GM18517 (cell line): ENCODE measurements around the gene HSD11B1.
"Not testable (repeated sequence)": the region's sequence is repeated elsewhere in the genome, so short reads cannot be mapped to it uniquely, and the experiment has no call there.

Source experiments
- ATAC-seq: cut with Tn5 transposase; IDR thresholded peaks from one replicate; pipeline ENCODE4 v1.9.1; 2021; ENCODE audit warnings: mild to moderate bottlenecking, moderate library complexity; ENCODE audit not compliant: unreplicated experiment

HSD11B1 gene

DNA sequence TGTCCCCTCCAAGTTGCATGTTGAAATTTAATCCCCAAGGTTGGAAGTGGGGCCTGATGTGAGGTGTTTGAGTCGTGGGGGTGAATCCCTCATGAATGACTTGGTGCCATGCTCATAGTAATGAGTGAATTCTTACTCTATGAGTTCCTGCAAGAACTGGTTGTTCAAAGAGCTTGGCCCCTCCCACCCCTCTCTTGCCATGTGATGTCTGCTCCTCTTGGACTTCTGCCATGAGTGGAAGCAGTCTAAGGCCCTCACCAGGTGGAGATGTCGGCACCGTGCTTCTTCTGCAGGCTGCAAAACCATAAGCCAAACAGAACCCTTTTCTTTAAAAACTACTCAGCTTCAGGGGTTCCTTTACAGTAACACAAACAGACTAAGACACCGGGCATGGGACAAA is 15.2 kb upstream of the HSD11B1 start:
- ATAC-seq, result no peak

DNA sequence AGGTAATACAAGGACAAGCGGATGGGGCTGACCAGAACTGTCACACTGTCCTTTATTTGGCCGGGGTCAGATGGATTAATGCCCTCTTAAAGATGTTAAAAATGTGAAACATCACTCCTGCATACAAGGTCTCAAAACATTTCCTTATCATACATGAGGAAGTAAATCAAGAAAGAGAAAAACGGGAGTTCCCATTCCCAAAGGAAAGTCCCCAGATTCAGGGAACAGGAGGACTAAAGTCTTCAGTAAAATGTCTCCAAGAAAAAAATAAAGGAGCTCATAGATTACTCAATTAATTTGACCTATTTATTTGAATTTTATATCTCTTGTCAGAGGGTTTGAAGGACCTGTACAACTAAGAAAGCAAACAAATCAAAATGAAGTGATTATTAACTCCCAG is 13.4 kb upstream of the HSD11B1 start:
- no peak for ATAC-seq

DNA sequence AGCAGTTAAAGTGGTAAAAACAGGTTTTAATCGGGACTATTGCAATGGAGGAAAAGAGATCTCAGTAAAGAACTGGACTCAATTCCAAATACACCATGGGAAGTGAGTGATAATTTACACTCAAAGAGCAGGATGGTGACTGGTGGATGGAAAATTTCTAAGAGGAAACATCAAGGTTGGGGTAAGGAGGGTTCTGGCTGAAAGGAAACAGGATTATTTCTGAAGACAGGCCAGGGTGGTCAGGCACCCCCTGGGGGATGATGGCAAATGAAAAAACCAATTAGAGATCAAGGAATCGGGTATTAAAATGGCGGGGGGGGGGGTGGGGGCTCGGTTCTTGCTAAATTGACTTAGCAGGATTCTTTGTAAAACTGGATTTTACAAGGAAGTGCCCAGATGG is 12.3 kb upstream of the HSD11B1 start:
- ATAC-seq, result no peak

DNA sequence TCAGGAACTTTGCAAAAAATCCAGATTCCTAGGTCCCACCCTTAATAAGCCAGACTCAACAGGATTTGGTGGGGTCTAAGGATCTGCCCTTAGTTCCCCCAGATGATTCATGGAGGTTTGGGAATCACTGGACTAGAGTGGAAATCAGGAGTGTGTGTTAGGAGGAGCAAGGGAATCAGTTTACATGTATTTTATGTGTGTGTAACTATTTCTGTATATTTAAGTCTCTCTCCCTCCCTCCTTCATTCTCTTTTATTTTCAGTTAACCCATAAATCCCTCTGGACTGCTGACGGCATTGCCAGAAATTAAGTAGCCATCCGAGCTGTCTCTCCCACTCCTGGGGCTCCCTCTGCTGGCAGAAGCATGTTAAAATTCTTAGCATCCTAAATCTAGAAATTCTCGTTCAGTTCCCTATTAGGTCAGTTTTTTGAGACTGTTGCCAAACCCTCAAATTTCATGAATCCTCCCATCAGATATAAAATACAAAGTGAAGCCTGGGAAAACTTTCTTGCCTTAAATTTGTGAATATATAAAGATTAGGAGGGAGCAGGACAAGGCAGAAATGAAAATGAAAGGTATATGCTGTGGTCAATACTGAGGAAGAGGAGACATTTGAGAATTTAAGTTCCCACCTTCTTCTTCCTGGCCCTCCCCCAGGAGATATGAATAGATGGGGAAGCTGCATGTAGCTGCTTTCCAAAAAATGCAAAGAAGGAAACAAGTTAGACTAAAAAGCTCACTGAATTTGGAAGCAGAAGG is 11.7 kb upstream of the HSD11B1 start:
- peak; percentile 72 for ATAC-seq

DNA sequence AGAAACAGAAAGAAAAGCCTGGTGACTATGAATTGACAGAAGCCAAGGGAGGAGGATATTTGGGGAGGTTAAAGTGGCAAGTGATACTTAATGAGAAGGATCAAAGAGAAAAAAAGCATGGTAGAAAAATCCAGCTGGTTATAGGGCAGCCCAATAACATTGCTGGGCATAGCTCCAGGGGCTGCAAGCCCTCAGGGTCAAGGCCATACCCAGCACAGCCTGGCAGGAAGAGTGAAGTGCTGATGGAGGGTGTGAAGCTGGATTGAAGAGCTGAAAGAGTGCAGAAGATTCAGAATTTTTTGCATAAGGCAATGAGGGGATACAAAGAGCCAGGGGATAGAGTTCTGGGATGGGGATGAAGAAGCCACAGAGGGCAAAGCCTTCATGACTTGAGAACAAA is 8.0 kb upstream of the HSD11B1 start:
- ATAC-seq, result no peak

DNA sequence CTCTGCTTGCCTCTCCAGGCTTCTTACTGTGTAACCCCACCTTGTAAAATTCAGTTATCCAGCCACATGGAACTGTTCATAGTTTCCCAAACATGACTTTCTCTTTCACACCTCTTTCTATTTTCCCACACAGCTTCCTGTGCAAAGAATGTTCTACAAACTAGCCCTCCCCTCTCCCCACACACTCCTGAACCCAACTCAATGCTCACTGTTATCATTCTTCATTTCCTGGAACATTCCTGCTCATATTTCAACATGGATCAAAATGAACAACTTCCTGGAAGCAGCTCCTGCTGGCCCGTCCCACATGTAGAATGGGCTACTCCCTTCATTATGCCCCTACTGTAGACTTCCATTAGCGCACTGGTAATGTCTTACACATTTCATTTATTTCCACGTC is 7.5 kb upstream of the HSD11B1 start:
- ATAC-seq, result no peak

DNA sequence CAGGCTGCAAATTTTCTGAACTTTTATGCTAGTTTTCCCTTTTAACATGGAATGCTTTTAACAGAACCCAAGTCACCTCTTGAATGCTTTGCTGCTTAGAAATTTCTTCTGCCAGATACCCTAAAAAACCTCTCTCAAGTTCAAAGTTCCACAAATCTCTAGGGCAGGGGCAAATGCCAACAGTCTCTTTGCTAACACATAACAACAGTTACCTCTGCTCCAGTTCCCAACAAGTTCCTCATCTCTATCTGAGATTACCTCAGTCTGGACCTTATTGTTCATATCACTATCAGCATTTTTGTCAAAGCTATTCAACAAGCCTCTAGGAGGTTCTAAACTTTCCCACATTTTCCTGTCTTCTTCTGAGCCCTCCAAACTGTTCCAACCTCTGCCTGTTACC is 4.0 kb upstream of the HSD11B1 start:
- ATAC-seq, result not testable (repeated sequence)

DNA sequence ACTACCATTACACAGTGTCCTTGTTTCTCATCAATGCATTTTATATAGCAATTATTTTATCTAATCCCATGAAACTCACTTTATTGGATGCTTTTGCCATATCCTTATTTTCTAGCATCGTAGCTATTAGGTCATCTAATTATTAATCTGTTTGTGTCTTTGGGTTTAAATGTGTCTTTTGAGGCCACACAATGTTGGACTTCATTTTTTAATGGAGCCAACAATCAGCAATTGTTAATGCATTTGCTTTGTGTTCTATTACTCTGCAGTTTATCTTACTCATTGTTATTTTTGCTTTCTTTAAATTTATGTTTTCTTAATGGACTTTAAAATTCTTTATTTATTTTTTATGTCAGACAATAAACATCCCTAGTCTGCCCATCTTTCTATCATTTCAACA is 1.8 kb upstream of the HSD11B1 start:
- no peak for ATAC-seq

DNA sequence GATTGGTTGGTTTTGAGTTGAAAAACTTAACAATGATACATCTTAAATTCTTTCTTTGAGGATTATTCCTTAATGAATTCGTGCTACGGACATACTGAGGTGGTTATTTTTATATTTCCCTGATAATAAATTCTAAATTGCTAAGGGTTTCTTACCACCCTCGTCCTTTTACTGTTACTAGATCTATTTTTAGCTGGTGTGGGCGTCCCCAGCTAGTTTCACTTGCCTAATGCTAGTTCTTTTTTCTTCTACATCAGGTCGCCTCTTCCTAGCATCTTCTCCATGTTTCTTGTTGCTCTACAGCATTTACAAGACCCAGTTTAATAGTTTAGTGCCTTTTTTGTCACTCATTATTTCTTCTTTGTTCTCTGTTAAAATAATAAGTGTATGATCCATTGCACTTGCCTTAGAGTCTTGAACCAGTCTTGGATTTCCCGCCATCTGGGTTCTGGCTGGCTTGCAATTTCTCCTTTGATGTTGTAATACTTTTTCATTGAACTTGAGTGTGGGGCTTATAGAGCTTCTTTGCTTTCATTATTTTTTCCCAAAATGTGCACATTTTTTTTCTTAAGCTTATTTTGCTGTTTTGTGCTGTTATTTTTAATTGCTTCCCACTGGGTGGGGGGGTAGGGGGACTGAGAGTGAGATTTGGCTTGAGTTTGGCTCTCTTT is 677 bp upstream of the HSD11B1 start:
- ATAC-seq, result no peak

DNA sequence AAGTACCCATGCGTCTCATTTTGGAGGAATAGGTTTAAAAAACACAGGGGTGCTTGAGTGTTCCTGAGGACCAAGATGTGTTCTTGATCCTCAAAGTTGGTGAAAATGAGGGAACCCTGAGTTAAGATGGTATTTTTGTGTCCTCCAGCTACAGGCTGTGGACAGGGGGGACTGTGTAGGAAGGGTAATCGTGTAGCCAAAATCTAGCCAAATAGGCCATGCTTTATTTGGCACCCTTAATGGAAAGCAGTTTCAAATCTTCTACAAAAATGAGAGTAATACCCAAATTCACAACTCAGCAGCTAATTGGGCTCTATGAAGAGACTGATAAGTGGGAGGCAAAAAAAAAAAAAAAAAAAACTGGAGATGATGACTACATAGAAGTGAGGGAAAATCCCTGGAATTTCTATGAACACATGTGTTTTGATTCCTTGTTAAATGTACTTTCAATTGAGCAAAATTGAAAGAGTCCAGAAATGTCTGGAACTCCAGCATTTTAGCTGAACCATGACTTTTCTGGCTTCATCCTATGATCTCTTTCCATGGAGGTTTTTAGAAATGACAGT is 470 bp downstream of the HSD11B1 start:
- ATAC-seq, result no peak

DNA sequence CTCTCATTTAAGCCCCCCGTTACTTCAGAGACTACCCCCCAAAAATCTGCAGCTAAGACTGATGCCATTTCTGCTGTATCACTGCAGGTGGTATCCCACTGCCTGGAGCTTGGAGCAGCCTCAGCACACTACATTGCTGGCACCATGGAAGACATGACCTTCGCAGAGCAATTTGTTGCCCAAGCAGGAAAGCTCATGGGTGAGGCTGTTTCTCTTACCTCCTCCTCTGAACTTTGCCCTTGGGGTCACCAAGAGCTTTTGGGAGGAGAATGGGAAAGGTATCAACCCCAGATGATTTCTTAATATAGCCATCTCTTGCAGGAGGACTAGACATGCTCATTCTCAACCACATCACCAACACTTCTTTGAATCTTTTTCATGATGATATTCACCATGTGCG is 2.0 kb downstream of the HSD11B1 start:
- ATAC-seq, result no peak

DNA sequence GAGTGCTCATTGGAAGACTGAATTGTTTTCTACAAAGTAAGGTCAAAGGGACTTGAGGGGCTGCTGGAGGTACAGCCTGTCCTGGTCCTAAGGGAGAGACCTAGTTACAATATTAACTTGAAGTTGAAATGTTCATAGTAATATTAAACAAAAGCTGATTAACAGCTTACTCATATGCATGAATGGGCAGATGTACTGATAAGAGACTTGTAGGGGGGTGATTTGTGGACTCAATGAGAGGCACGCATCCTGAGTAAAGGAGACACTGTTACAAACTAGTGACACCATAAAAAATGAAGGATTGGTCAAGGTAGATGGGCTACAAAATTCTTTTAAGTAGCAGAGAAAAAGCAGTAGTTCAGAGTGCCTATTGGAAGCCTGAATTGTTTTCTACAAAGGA is 2.7 kb downstream of the HSD11B1 start:
- no peak for ATAC-seq

DNA sequence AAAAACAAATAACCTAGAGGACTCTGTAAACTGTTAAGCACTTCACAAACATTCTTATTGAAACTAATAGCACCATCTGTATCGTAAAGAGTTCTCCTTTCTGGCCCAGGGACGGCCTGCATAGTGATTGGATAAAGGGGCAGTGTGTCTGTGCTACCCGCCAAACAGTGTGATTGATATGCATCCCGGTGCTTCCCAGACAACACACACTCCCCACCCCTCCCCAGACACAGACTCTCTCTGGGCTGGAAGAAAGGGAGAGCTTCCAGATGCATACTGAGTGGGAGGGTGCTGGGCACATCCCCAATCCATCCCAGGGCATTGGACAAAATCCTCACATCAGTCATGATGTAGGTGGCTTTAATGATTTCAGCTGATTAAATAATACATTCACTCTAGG is 3.7 kb downstream of the HSD11B1 start:
- ATAC-seq, result no peak

DNA sequence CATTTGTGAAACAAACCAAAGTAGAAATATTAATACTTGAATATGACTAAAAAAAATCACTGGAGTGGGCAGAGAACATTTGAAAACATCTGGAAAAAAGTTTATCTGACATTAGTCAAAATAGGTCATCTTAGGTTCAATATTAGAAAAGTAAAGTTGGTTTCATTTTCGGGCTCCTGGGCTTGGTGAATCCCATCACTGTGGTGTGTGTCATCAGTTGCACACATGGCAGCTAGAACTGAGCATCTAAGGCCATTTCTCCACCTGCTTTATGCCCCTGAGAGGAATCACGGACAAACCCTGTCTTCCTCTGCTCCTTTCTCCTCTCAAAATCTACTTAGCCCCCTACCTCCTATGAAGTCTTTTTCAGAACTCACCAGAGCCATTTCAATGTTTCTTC is 5.4 kb downstream of the HSD11B1 start:
- no peak for ATAC-seq

DNA sequence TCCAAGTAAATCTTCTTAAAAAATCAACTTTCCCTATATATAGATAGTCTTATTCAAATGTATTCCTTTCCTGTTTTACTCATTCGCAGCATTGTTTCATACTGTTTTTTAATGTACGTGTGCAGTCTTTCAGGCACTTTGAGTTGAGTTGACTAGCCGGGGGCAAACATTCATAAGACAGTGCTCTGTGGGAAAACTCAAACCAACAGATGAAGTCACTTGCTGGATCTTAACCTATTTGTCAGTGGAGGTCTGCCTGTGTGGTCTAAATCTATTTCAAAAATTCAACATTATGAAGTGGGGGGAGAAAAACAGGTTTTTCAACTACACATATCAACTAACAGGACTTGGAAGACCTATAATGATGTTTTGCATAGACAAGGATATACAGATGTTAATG is 6.2 kb downstream of the HSD11B1 start:
- no peak for ATAC-seq

DNA sequence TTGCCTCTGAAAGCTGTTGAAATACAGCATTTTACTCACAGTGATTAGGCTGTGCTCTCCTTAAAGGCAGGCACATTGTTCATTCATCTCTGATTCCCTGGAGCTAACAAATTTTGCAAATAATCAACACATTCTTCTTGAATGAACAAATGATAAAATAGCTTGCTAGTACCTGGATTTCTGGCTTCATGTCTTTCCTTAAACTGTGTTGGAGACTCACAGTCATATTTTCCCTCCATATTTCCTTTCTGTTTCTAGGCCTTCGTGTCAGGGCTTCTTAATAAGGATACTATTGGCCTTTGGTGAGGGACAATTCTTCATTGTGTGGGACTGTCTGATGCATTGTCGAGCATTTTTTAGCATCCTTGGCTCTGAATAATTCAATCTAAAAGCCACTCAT is 9.7 kb downstream of the HSD11B1 start:
- no peak for ATAC-seq

DNA sequence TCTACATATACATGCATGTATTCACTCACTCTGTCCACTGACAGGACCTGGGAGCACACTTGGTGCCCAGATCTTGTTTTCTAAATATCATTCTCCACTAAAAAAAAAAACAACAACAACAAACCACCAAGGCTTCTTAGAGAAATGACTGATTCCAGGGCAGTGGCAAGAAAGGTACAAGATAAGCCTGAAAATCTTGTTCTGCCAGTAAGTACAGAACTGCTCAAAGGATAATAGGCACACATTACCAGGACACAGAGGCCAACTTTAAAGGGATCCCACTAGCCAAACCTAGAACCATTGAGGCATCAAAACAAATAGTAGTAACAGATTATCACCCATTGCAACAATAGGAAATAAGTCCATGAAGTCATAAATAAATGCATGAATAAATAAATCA is 10.7 kb downstream of the HSD11B1 start:
- ATAC-seq, result no peak

DNA sequence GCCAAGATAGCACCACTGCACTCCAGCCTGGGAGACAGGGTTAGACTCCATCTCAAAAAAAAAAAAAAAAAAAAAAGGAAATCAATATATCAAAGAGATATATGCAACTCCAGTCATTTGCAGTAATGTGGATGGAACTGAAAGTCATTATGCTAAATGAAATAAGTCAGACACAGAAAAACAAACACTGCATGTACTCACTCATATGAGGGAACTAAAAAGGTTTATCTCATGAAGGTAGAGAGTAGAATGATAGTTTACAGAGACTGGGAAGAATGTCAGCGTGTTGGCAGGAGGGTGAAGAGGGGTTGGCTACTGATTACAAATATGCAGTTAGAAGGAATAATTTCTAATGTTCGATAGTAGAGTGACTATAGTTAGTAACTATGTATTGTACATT is 13.2 kb downstream of the HSD11B1 start:
- no peak for ATAC-seq

DNA sequence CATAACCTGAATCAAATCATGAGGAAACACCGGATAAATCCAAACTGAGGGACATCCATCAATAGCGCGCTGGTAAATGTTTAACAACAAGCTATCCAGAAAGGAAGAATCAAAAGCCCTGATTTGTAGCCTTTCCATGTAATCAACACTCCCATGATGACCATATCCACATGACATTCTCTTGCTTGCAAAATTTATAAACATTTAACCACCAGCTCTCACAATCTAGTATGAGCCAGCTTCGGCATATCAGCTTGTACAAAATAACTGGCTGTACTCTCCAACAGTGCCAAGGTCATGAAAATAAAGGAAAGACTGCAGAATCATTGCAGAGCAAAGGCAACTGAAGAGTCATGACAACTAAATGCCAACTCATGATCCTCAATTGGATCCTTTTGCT is 15.7 kb downstream of the HSD11B1 start:
- no peak for ATAC-seq

DNA sequence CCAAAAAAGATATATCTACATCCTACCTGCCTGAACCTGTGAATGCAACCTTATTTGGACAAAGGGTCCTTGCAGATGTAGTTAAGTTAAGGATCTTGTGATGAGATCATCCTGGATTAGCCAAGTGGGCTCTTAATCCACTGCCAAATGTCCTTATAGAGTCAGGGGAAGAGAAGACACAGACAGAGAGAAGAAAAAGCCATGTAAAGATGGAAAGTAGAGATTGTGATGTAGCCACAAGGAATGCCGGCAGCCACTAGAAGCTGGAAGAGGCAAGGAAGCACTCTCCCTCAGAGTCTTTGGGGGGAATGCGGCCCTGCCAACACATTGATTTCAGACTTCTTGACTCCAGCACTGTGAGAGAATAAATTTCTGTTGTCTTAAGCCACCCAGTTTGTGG is 16.2 kb downstream of the HSD11B1 start:
- ATAC-seq, result no peak

DNA sequence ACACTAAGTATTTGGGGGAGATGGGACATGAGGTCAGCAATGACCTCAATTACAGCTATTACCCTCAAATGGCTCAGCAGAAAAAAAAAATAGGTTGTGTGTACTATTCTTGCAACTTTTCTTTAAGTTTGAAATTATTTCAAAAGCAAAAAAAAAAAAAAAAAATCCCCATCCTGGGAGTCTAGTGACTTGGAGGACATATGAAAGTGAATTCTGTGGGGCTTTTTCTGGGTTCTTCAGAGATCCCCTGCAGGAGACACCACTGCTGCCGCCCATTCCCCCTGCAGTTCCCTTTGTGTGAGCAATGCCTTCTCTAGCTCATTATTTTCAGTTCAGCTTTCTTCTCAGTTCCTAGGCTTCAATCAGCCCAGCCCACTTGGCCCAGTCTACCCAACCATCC is 16.7 kb downstream of the HSD11B1 start:
- ATAC-seq, result no peak

DNA sequence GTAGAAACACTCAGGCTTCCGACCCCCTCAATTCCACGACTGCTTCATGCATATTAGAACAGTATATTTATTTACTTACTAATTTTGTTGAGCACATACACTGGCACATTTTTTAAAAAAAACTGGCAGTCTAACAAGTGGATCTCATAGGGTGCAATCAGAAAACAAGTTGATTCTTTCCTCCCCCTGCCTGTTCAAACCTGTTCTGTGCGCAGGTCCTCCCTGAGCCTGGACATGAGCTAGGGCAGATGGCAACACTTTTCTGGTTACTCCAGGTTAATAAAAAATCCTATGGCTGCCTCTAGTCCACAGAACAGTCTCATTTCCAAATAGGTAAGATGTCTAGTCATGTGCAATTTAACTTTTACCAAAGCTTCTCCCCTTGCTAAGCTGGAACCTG is 18.6 kb downstream of the HSD11B1 start:
- no peak for ATAC-seq
